Lung (tissue), 12 donors: ENCODE results near the gene SS18L1. TPM values are rescaled to one million over a fixed set of nuclear protein-coding genes. Genes with fewer than 3 reads are reported as not detected.

Experiments
- ATAC-seq: fragments of 200-7000 bp; cut with Tn5 transposase; one replicate; pipeline ENCODE4 v1.9.1; 2020; ENCODE audit warnings: moderate number of reproducible peaks; ENCODE audit not compliant: insufficient read depth, low FRiP score
- DNase-seq, 3 donors: peaks; one replicate each; pipeline ENCODE4 v3.0.0-alpha.2; 2013 to 2017
- H3K27ac ChIP-seq, 2 donors: one replicate each; pipeline ENCODE4 v1.5.1; 2013; ENCODE audit warnings: mild to moderate bottlenecking in 2 of 2, moderate library complexity in 2 of 2, control low read depth in 1 of 2, inconsistent platforms in 1 of 2, low read depth in 1 of 2, low read length in 1 of 2
- H3K27me3 ChIP-seq, 3 donors: one replicate each; pipeline ENCODE4 v1.5.1; 2013; ENCODE audit warnings: low read length in 2 of 3; ENCODE audit not compliant: control insufficient read depth in 3 of 3, insufficient read depth in 3 of 3
- H3K36me3 ChIP-seq, 4 donors: one replicate each; pipeline ENCODE4 v1.5.1; 2013; ENCODE audit warnings: low read length in 4 of 4, mild to moderate bottlenecking in 1 of 4, moderate library complexity in 1 of 4; ENCODE audit not compliant: control insufficient read depth in 4 of 4, insufficient read depth in 4 of 4
- H3K4me1 ChIP-seq, 5 donors: one replicate each; pipeline ENCODE4 v1.5.1; 2013; ENCODE audit warnings: low read length in 5 of 5, mild to moderate bottlenecking in 2 of 5, moderate library complexity in 1 of 5; ENCODE audit not compliant: control insufficient read depth in 5 of 5, insufficient read depth in 5 of 5
- H3K4me3 ChIP-seq: one replicate; pipeline ENCODE4 v1.5.1; 2013; ENCODE audit warnings: mild to moderate bottlenecking, control low read depth, moderate library complexity
- H3K9ac ChIP-seq, 2 donors: one replicate each; pipeline ENCODE4 v1.5.1; 2013; ENCODE audit warnings: low read length in 2 of 2, control low read depth in 1 of 2; ENCODE audit not compliant: insufficient read depth in 1 of 2
- H3K9me3 ChIP-seq, 4 donors: one replicate each; pipeline ENCODE4 v1.5.1; 2013; ENCODE audit warnings: low read length in 3 of 4, mild to moderate bottlenecking in 1 of 4, moderate library complexity in 1 of 4; ENCODE audit not compliant: control insufficient read depth in 4 of 4, insufficient read depth in 3 of 4
- WGBS, 2 donors: extraction: QIAGEN DNeasy Blood & Tissue Kit; methylation state at CpG; one replicate each; pipeline ENCODE4 v1.1.7; 2013; 5-methylcytosine and 5-hydroxymethylcytosine counted together
- polyA plus RNA-seq, 2 donors: library from polyadenylated mRNA; stranded (reverse); fragments of 200-250 nt; gene quantifications; one replicate each; pipeline ENCODE4 v1.2.1, GENCODE V29; 2013
- total RNA-seq, 2 donors: library from RNA; depleted of rRNA in 1 of 2; stranded (reverse); fragments of >200 nt in 1 of 2; gene quantifications; one replicate each; pipeline ENCODE4 v1.2.1, GENCODE V29; 2014 to 2021
- TF ChIP-seq, protein P1 (sequence below): IDR thresholded peaks from 2 replicates; pipeline ENCODE4 v1.5.1; 2012; ENCODE audit warnings: mild to moderate bottlenecking; ENCODE audit errors: control extremely low read depth, extremely low read depth
- donor health status: control.
- donor health status: control.
- donor health status: Bipolar disorder and iron deficiency.
- donor health status: healthy.
- donor health status: DM: yes; HTN: yes; CAD: no.

Gene SS18L1
- total and polyA plus RNA-seq, 4 donors: 7.2 to 24.1 (median 14.9) TPM

DNA sequence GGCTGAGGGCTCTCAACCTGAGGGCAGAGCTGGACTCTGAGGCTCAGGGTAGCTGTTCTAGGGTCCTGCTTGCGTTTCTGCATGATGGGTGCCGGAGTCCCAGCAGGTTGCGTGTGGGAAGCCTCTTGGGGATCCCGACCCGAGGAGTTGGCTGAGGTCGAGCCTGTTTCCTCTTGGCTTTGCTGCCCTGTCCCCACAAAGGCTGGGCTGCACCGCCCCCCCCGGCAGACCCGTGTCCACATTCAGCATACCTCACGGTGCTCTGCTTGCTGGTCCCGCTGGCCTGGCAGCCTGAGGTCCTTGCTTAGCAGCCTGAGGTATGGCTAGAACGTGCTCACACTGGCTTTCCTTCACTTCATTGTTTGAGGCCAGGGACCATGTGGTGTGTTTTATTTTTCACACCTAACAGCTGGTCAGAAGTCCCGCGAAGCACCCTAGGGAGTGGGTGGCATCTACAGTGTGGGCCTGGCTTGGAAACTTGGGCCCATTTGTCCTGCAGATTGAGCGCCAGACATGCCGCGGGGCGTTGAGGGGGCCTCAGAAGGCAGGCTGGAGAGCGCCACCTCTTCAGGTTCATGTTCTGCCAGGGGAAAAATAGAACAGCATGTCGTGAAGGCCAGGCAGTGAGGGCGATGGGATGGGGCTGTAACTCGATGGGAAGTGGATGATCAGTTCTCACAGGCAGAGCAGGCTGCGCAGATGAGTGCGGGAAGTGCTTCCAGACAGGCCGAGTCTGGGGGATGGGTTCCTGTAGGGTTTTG, 11.8 kb upstream of the SS18L1 start:
- Histone ChIP-seq H3K9ac (no peak overlapping the region), H3K4me3 (no peak overlapping the region), H3K27me3 (no peaks in the 10 kb centered on the region), H3K36me3 (peaks cover 19 to 76% (median 63%) of the 10 kb centered on the region in 4 donors), H3K4me1 (peaks cover 0 to 13% (median 0%) of the 10 kb centered on the region in 5 donors), H3K27ac (peak overlapping the region; percentile 43 to 54), H3K9me3 (no peaks in the 10 kb centered on the region)
- TF ChIP-seq, protein P1, sequence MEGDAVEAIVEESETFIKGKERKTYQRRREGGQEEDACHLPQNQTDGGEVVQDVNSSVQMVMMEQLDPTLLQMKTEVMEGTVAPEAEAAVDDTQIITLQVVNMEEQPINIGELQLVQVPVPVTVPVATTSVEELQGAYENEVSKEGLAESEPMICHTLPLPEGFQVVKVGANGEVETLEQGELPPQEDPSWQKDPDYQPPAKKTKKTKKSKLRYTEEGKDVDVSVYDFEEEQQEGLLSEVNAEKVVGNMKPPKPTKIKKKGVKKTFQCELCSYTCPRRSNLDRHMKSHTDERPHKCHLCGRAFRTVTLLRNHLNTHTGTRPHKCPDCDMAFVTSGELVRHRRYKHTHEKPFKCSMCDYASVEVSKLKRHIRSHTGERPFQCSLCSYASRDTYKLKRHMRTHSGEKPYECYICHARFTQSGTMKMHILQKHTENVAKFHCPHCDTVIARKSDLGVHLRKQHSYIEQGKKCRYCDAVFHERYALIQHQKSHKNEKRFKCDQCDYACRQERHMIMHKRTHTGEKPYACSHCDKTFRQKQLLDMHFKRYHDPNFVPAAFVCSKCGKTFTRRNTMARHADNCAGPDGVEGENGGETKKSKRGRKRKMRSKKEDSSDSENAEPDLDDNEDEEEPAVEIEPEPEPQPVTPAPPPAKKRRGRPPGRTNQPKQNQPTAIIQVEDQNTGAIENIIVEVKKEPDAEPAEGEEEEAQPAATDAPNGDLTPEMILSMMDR: no peak
- ATAC-seq: no peak
- 92 to 93% methylated on average over 25 of the region's 25 CpGs for WGBS, 2 donors
- DNase-seq: no peak

DNA sequence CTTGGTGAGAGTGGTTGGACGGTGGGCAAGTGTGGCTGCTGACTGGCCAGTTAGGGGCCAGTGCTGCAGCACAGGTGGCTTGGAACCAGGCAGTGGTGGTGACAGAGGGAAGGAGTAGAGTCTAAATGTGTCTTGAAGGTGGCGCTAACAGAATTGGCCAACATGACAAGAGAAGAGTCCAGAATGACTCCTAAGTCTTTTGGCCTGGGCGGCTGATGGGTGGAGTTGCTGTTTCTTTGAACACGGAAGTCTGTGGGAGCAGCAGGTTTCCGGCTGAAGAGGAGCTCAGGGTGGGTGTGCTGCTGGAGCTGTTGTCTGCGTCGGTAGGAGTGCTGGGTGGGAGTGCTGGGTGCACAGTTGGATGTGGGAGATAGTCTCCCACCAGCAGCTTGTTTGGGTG, 11.1 kb upstream of the SS18L1 start:
- DNase-seq (no peak), ATAC-seq (no peak)
- TF ChIP-seq, protein P1: no peak
- H3K36me3 ChIP-seq: peaks cover 25 to 78% (median 63%) of the 10 kb centered on the region in 4 donors
- WGBS, 2 donors: 83% methylated on average over 7 of the region's 7 CpGs
- peaks cover 0 to 13% (median 0%) of the 10 kb centered on the region in 5 donors for H3K4me1 ChIP-seq
- no peak overlapping the region for H3K9ac ChIP-seq
- peak overlapping the region; percentile 43 to 73 for H3K27ac ChIP-seq
- no peak overlapping the region for H3K4me3 ChIP-seq
- H3K9me3 ChIP-seq: no peaks in the 10 kb centered on the region
- no peaks in the 10 kb centered on the region for H3K27me3 ChIP-seq

DNA sequence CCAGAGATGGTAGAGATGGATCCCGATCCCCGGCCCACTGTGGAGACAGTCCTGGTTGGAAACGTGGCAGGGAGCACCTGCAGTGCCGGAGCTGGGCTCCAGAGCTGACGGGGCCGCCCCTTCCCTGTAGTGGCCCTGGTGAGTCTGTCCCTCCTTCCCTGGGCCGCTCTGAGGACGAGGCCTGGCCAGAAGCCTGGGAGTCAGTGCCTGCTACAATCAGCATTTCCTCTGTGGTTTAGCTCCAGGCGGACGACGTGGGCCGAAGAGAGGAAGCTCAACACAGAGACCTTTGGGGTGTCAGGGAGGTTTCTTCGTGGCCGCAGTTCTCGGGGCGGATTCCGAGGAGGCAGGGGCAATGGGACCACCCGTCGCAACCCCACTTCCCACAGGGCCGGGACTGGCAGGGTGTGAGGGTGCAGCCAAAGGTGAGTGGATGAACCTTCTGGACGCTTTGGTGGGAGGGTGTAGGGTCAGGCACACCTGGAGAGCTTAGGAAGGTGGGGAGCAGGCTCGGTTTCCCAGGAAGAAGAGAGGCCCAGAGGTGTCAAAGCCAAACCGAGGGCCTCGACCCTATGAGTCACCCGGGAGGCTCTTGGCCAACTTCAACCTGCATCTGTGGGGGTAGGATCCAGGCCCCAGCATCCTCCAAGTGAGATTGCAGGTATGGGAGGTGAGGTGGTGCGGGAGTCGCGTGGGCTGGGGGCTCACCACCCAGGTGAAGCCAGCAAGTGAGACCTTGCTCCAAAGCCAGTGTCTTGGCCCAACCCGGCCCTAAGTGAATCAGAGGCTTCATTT, 10.3 kb upstream of the SS18L1 start:
- 57 to 65% methylated on average over 28 to 29 of the region's 29 CpGs for WGBS, 2 donors
- no peak overlapping the region for H3K9ac ChIP-seq
- no peak overlapping the region for H3K4me3 ChIP-seq
- H3K9me3 ChIP-seq: no peaks in the 10 kb centered on the region
- H3K27me3 ChIP-seq: no peaks in the 10 kb centered on the region
- ATAC-seq: no peak
- TF ChIP-seq, protein P1: no peak
- DNase-seq: no peak
- peak overlapping the region; percentile 12 to 73 for H3K27ac ChIP-seq
- peaks cover 24 to 78% (median 65%) of the 10 kb centered on the region in 4 donors for H3K36me3 ChIP-seq
- peaks cover 0 to 13% (median 0%) of the 10 kb centered on the region in 5 donors for H3K4me1 ChIP-seq
